PFSK-1 (cell line): ENCODE data around the gene ADGRL4.

Source experiments
- FOXP2 ChIP-seq: optimal IDR thresholded peaks from 2 replicates; pipeline ENCODE3; 2011; ENCODE audit warnings: borderline replicate concordance, control low read depth, inconsistent platforms; ENCODE audit not compliant: insufficient read depth; ENCODE audit errors: extremely low read length, extremely low read depth
- POLR2AphosphoS5 ChIP-seq: IDR thresholded peaks from 2 replicates; pipeline ENCODE4 v1.6.1; 2012; ENCODE audit warnings: low read depth, mild to moderate bottlenecking, control low read depth, low read length, moderate library complexity
- REST ChIP-seq, 2 experiments: IDR thresholded peaks; 2 replicates each; pipeline versions ENCODE4 v1.6.1 to v1.8.0; 2011 to 2012; ENCODE audit warnings: low read depth in 2 of 2, low read length in 2 of 2, control low read depth in 1 of 2, inconsistent platforms in 1 of 2, mild to moderate bottlenecking in 1 of 2, moderate library complexity in 1 of 2; ENCODE audit not compliant: insufficient read depth in 1 of 2
- SIN3A ChIP-seq: IDR thresholded peaks from 2 replicates; pipeline ENCODE4 v1.6.1; 2012; ENCODE audit warnings: mild to moderate bottlenecking, low read length, moderate library complexity, borderline replicate concordance; ENCODE audit not compliant: insufficient read depth
- TAF1 ChIP-seq: IDR thresholded peaks from 2 replicates; pipeline ENCODE4 v1.6.1; 2012; ENCODE audit warnings: low read length, control low read depth, borderline replicate concordance; ENCODE audit not compliant: insufficient read depth

GRCh38 chr1:79055856-79056255 is 49.3 kb upstream of the ADGRL4 start:
- TF ChIP-seq SIN3A (no peak), POLR2AphosphoS5 (no peak), REST (IDR thresholded peaks at IDR 0.05; ENCODE audit: insufficient read depth in 1 of 2, low read depth in 2 of 2, low read length in 2 of 2) (no peak), TAF1 (no peak), FOXP2 (no peak)
